Cardiac fibroblast (primary cell): ENCODE data around the gene STK32A.

Experiments used
- DNase-seq, 2 donors: peaks; one replicate each; pipeline versions ENCODE4 v3.0.0 to v3.0.0-alpha.2; 2010; ENCODE audit warnings: low read depth in 2 of 2
- H3K4me3 ChIP-seq, 2 donors: replicated peaks in 1 of 2; 1 replicate in 1 of 2; 2 replicates in 1 of 2; pipeline ENCODE4 v1.5.1; 2011; ENCODE audit warnings: low read depth in 2 of 2, low read length in 2 of 2, mild to moderate bottlenecking in 2 of 2, moderate library complexity in 1 of 2
- TF ChIP-seq, protein P1 (sequence below): IDR thresholded peaks from one replicate; pipeline ENCODE4 v1.5.1; 2011; ENCODE audit warnings: low read depth, mild to moderate bottlenecking, low read length, inconsistent platforms

Gene STK32A

DNA sequence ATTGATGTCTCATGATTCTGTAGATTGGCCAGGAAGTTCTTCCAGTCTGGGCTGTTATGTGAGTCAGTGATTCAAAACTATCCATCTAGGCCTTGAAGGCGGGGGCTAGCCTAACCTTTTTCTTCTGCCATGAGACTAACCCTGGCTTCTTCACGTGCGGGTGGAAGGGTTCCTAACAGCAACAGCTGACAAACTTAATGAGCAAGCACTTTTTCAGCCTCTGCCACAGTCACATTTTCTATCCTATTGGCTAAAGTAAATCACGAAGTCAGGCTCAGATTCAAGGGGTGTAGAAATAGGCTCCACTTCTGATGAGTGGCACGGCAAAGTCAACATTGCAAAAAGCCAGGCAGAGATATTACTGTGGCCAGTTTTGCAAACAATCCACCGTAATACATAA is 68.4 kb downstream of the STK32A start:
- TF ChIP-seq, protein P1, sequence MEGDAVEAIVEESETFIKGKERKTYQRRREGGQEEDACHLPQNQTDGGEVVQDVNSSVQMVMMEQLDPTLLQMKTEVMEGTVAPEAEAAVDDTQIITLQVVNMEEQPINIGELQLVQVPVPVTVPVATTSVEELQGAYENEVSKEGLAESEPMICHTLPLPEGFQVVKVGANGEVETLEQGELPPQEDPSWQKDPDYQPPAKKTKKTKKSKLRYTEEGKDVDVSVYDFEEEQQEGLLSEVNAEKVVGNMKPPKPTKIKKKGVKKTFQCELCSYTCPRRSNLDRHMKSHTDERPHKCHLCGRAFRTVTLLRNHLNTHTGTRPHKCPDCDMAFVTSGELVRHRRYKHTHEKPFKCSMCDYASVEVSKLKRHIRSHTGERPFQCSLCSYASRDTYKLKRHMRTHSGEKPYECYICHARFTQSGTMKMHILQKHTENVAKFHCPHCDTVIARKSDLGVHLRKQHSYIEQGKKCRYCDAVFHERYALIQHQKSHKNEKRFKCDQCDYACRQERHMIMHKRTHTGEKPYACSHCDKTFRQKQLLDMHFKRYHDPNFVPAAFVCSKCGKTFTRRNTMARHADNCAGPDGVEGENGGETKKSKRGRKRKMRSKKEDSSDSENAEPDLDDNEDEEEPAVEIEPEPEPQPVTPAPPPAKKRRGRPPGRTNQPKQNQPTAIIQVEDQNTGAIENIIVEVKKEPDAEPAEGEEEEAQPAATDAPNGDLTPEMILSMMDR: no peak
- no peak overlapping the region for H3K4me3 ChIP-seq
- DNase-seq: peak in 1 of 2 donors; percentile 18

DNA sequence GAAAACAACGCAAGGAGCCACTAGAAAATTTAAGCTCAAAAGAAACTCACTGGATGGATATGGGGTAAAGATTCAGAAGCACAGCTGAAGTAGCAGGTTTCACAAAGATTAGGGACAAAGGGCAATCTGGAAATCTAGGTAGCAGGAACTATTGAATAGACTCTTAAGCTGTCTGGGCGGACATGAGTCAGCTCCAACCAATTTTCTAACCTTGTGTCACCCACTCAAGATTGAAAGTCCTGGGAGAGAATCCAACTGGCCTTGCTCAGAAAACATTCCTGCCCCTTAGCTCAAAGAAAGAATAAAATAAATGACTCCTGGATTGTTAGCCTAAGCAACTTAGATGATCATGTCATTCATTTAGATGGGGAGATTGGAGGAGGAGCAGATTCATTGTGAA is 69.2 kb downstream of the STK32A start:
- H3K4me3 ChIP-seq: no peak overlapping the region
- TF ChIP-seq, protein P1: no peak
- peak; percentile 59 to 85 for DNase-seq

DNA sequence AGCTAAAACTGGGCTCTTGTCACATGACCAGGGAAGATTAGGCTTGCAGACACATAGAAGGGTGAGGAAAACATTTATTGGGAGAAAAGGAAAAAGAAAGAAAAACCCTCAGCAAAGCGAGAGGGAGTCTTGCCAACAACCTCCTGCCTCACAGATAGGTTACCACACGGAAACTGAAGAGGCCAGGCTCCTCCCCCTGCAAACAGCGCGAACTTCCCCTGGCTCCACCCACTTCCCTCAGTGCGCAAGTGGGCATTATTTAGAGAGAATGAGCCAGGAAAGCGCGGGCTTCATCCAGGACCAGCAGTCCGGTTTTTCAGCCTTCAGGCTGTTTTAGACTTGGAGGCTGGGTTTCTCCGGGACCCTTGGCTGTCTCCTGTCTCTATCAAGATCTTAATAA is 70.3 kb downstream of the STK32A start:
- H3K4me3 ChIP-seq: no peak overlapping the region
- no peak for DNase-seq
- TF ChIP-seq, protein P1: no peak

DNA sequence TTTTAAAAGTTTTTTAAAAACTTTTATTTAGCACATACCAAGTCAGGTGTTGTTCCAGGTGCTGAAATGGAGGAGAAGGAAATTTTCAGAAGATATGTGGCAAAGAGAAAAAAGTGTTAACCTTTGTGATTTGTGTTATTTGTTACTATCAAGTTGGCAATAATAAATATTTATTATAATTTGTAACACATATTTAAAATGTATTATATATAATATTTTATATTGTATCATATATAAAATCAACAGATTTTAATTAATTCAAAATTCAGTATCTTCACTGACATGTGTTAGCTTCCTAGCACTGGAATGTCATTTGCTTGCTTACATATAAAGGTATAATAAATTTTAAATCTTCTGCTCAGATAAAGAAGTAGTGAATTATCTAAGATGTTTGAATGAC is 71.5 kb downstream of the STK32A start:
- TF ChIP-seq, protein P1: no peak
- no peak overlapping the region for H3K4me3 ChIP-seq
- no peak for DNase-seq

DNA sequence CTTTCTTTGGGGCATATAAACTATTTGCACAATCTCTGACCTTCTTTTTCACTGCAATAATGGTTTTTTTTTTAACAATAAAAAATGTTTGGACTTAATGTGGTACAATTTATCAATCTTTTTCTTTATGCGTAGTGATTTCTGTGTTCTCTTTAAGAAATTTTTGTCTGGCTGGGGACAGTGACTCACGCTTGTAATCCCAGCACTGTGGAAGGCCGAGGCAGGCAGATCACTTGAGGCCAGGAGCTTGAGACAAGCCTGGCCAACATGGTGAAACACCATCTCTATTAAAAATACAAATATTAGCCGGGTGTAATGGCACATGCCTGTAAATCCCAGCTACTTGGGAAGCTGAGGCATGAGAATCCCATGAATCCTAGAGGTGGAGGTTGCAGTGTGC is 72.3 kb downstream of the STK32A start:
- H3K4me3 ChIP-seq: no peak overlapping the region
- DNase-seq: peak in 1 of 2 donors; percentile 9
- TF ChIP-seq, protein P1: no peak

DNA sequence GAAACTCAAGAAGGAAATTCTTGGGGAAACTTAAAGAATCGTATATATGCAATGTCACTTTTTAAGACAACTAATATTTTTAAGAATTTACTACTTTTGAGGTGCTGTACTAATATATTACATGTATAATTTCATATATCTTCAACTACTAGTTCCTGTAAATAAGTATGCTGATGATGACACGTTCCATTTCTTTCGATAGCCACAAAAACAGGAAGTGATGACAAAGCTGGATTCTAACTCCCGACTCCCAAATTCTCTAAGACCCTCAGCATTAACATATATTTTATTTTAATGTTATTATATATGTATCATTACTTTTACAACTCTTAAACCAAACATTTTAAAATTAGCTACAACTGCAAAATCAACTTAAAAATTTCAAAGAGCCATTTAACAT is 74.8 kb downstream of the STK32A start:
- no peak overlapping the region for H3K4me3 ChIP-seq
- TF ChIP-seq, protein P1: no peak
- peak in 1 of 2 donors; percentile 6 for DNase-seq

DNA sequence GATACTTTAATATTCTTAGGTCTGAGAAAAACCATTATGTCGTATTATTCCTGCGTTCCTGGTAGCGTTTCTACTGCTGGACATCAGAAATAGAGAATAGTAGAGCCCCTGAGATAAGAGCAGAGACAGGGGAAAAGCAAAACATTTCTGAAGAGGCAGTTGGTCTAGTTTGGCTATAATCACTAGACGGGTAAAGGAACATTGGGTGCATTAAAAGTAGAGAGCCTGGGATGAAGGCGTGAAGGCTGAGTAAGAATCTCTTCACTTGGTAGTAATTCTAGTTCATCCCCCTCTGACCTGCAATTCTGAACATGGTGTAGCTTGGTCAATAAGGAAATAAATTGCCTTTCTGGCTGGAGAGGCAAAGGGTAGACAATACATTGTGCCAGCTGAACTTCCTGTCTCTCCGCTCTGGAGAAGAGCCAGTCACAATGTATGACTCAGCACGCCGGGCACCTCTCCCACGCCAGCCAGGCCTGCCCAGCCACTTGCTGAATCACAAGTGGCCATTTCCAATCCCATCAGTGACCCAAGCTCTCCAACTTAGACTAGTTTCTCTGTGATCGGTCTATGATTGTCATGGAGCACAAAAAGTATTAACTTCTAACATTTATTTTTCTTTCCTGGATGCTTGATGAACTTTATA is 75.4 kb downstream of the STK32A start:
- no peak overlapping the region for H3K4me3 ChIP-seq

More for the DNA sequence above, 75.4 kb downstream of the STK32A start:
- peak; percentile 72 for DNase-seq
- TF ChIP-seq, protein P1: no peak
